ENCODE results near the gene SLC6A12. TPM values are rescaled to one million over a fixed set of nuclear protein-coding genes. Genes with fewer than 3 reads are reported as not detected.
"Not testable (repeated sequence)": the region's sequence is repeated elsewhere in the genome, so short reads cannot be mapped to it uniquely, and the experiment has no call there.

SLC6A12 gene
- total RNA-seq, 1 experiment from 2014 or later, result not detected

- Histone ChIP-seq H3K4me1 (no peaks in the 10 kb centered on the region), H3K9me3 (replicated peaks) (no peaks in the 10 kb centered on the region), H3K4me3 (no peak overlapping the region), H3K27me3 (no peaks in the 10 kb centered on the region), H3K27ac (no peak overlapping the region), H3K36me3 (no peaks in the 10 kb centered on the region)
- DNase-seq, result no peak
Observed at GRCh38 chr12:188910-189621, 24.9 kb downstream of the SLC6A12 start.

GRCh38 chr12:187986-188909 is 25.7 kb downstream of the SLC6A12 start:
- not testable (repeated sequence) for H3K27ac ChIP-seq; DNase-seq; H3K27me3 ChIP-seq; H3K4me1 ChIP-seq; H3K9me3 ChIP-seq (replicated peaks); H3K36me3 ChIP-seq; H3K4me3 ChIP-seq

- Histone ChIP-seq H3K4me3 (no peak overlapping the region), H3K4me1 (no peaks in the 10 kb centered on the region), H3K27me3 (no peaks in the 10 kb centered on the region), H3K36me3 (no peaks in the 10 kb centered on the region), H3K27ac (no peak overlapping the region), H3K9me3 (replicated peaks) (no peaks in the 10 kb centered on the region)
- no peak for DNase-seq
Observed at GRCh38 chr12:186006-186625, 27.8 kb downstream of the SLC6A12 start.

DNA sequence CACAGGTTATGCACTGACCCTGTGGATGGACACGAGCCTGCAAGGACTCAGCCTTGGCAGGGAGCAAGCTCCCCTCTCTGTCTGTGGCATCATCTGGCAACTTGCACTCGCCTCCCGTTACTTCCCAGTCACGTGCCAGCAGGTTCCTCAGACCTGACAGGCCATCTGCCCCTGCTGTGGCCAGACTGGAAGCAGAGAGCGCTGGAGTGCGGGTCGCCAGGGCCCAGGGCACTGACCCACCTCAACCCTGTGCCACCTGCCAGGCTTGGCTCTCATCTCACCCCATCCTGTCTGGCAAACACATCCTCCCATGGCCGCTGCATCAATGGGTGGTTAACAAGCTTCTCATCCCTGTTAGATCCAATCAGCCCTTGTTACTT is 28.4 kb downstream of the SLC6A12 start:
- no peaks in the 10 kb centered on the region for H3K36me3 ChIP-seq
- no peaks in the 10 kb centered on the region for H3K27me3 ChIP-seq
- no peak overlapping the region for H3K27ac ChIP-seq
- DNase-seq, result no peak
- no peak overlapping the region for H3K4me3 ChIP-seq
- H3K9me3 ChIP-seq (replicated peaks), result no peaks in the 10 kb centered on the region
- H3K4me1 ChIP-seq, result no peaks in the 10 kb centered on the region

DNA sequence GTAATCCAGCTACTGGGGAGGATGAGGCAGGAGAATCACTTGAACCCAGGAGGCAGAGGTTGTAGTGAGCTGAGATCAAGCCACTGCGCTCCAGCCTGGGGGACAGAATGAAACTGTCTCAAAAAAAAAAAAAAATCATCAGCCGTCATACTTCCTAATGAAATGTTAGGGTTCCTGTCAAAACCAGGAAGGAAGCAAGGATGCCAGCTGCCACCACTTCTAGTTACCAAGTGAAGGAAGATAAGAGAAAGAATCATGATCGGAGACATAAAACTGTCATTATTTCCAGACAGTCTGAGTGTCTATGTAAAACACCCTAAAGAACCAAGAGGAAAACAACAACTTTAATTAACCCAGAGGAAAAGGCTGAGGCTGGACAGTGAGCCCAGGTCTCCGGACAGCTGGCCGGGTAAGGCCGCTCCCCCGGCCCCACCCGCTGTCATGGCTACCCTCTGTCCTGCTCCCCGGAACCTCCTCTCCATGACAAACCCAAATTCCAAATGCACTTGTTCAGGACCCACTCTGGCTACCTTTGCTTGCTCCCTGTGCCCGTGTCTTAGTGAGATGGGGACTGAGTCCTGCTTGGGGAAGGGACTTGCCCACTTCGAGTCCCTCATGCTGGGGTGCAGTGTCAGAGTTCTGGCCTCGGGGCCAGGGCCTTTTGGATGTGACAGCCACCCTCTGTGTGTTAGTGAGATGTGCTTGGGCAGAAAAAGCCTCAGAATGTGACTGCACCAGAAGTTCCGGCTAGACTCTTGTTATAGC is 29.0 kb downstream of the SLC6A12 start:
- no peak for DNase-seq
- no peak overlapping the region for H3K27ac ChIP-seq
- no peaks in the 10 kb centered on the region for H3K9me3 ChIP-seq (replicated peaks)
- no peaks in the 10 kb centered on the region for H3K36me3 ChIP-seq
- no peaks in the 10 kb centered on the region for H3K27me3 ChIP-seq
- no peak overlapping the region for H3K4me3 ChIP-seq
- H3K4me1 ChIP-seq, result no peaks in the 10 kb centered on the region

- H3K27ac ChIP-seq, result no peak overlapping the region
Observed at GRCh38 chr12:182381-182892, 31.5 kb downstream of the SLC6A12 start.

GRCh38 chr12:181921-182320 is 32.0 kb downstream of the SLC6A12 start:
- no peak overlapping the region for H3K4me3 ChIP-seq
- no peaks in the 10 kb centered on the region for H3K9me3 ChIP-seq (replicated peaks)
- no peak for DNase-seq
- H3K36me3 ChIP-seq, result no peaks in the 10 kb centered on the region
- H3K27ac ChIP-seq, result no peak overlapping the region
- no peaks in the 10 kb centered on the region for H3K4me1 ChIP-seq
- peaks cover 10% of the 10 kb centered on the region for H3K27me3 ChIP-seq

More at GRCh38 chr12:182381-182892, 31.5 kb downstream of the SLC6A12 start:
- H3K4me3 ChIP-seq, result no peak overlapping the region
- no peaks in the 10 kb centered on the region for H3K4me1 ChIP-seq
- H3K36me3 ChIP-seq, result no peaks in the 10 kb centered on the region
- peaks cover 10% of the 10 kb centered on the region for H3K27me3 ChIP-seq
- H3K9me3 ChIP-seq (replicated peaks), result no peaks in the 10 kb centered on the region
- no peak for DNase-seq

GRCh38 chr12:180445-180844 is 33.5 kb downstream of the SLC6A12 start:
- Histone ChIP-seq H3K27ac (no peak overlapping the region), H3K36me3 (no peaks in the 10 kb centered on the region), H3K4me3 (no peak overlapping the region), H3K27me3 (peaks cover 15% of the 10 kb centered on the region), H3K4me1 (peaks cover 5% of the 10 kb centered on the region; the same call in 1 of the 2 replicates), H3K9me3 (replicated peaks) (no peaks in the 10 kb centered on the region)
- DNase-seq, result no peak

DNA sequence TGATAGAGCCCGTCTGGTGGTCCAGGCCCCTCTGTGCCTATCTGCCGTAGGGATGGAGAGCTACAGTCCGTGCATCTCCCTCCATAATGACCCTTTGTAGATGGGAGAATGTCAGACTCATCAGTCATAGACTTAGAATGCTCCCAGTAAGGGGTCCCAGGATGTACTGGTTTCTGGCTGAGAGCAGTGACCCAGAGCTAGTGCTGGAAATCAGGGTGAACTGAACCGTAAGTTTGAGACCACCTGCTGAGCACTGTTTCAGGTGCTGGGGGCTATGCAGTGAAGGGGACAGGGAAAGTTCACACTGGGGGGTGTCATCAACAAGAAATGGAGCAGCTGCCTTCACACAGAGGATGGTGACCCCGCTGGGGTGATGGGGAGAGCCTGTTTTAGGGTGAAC is 34.1 kb downstream of the SLC6A12 start:
- no peak overlapping the region for H3K4me3 ChIP-seq
- DNase-seq, result no peak
- no peaks in the 10 kb centered on the region for H3K9me3 ChIP-seq (replicated peaks)
- peaks cover 19% of the 10 kb centered on the region for H3K27me3 ChIP-seq
- peaks cover 5% of the 10 kb centered on the region; the same call in 1 of the 2 replicates for H3K4me1 ChIP-seq
- H3K27ac ChIP-seq, result no peak overlapping the region
- H3K36me3 ChIP-seq, result no peaks in the 10 kb centered on the region

- peaks cover 5% of the 10 kb centered on the region; the same call in 1 of the 2 replicates for H3K4me1 ChIP-seq
- no peaks in the 10 kb centered on the region for H3K9me3 ChIP-seq (replicated peaks)
- H3K27me3 ChIP-seq, result peaks cover 22% of the 10 kb centered on the region
- DNase-seq, result no peak
- H3K4me3 ChIP-seq, result no peak overlapping the region
- H3K36me3 ChIP-seq, result no peaks in the 10 kb centered on the region
- no peak overlapping the region for H3K27ac ChIP-seq
Observed at GRCh38 chr12:179131-179884, 34.6 kb downstream of the SLC6A12 start.

DNA sequence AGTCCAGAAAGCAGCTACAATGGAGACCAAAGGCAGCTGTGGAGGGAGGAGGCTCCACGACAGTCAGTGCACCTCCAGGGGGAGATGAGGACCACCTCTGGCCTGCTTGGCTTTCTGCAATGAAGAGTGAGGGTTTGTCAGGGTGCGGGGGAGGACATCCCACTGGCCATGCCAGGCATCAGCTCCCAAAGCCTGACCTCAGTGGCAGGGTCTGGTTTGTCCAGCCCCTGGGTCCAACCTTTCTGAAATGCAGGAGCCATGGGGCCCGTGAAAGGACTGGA is 35.2 kb downstream of the SLC6A12 start:
- H3K4me1 ChIP-seq, result peaks cover 5% of the 10 kb centered on the region; the same call in 1 of the 2 replicates
- no peaks in the 10 kb centered on the region for H3K36me3 ChIP-seq
- no peak overlapping the region for H3K27ac ChIP-seq
- no peak overlapping the region for H3K4me3 ChIP-seq
- H3K27me3 ChIP-seq, result peaks cover 28% of the 10 kb centered on the region
- no peak for DNase-seq
- H3K9me3 ChIP-seq (replicated peaks), result no peaks in the 10 kb centered on the region

GRCh38 chr12:177980-178828 is 35.8 kb downstream of the SLC6A12 start:
- Histone ChIP-seq H3K27ac (no peak overlapping the region), H3K4me3 (no peak overlapping the region), H3K36me3 (no peaks in the 10 kb centered on the region), H3K27me3 (peaks cover 33% of the 10 kb centered on the region), H3K4me1 (peaks cover 5% of the 10 kb centered on the region; the same call in 1 of the 2 replicates), H3K9me3 (replicated peaks) (no peaks in the 10 kb centered on the region)
- no peak for DNase-seq

GRCh38 chr12:177336-177979 is 36.5 kb downstream of the SLC6A12 start:
- H3K9me3 ChIP-seq (replicated peaks), result no peaks in the 10 kb centered on the region
- DNase-seq, result no peak
- H3K27me3 ChIP-seq, result peaks cover 38% of the 10 kb centered on the region
- no peaks in the 10 kb centered on the region for H3K36me3 ChIP-seq
- no peak overlapping the region for H3K4me3 ChIP-seq
- H3K27ac ChIP-seq, result no peak overlapping the region
- peaks cover 5% of the 10 kb centered on the region; the same call in 1 of the 2 replicates for H3K4me1 ChIP-seq

All from SJCRH30 (cell line).